Neural progenitor cell (in vitro differentiated cells): ENCODE data around the gene SMARCAL1. TPM values are rescaled to one million over a fixed set of nuclear protein-coding genes. Genes with fewer than 3 reads are reported as not detected.

Experiments
- DNase-seq: peaks from one replicate; pipeline ENCODE4 v3.0.0-alpha.2; 2016; ENCODE audit warnings: low spot score
- H2AFZ ChIP-seq: fragments of 200-600 bp; sonication (generic); replicated peaks from 2 replicates; pipeline ENCODE4 v1.6.1; 2016; ENCODE audit warnings: antibody characterized with exemption
- H3F3A ChIP-seq: fragments of 200-600 bp; sonication (generic); 2 replicates; pipeline ENCODE4 v1.6.1; 2016; ENCODE audit warnings: antibody characterized with exemption, low read depth
- H3K27ac ChIP-seq: fragments of 200-600 bp; sonication (generic); 2 replicates; pipeline ENCODE4 v1.5.1; 2016; ENCODE audit warnings: mild to moderate bottlenecking
- H3K27me3 ChIP-seq: fragments of 200-600 bp; sonication (generic); 2 replicates; pipeline ENCODE4 v1.6.1; 2016; ENCODE audit warnings: mild to moderate bottlenecking, moderate library complexity
- H3K36me3 ChIP-seq: fragments of 200-600 bp; sonication (generic); 2 replicates; pipeline ENCODE4 v1.5.1; 2016
- H3K4me1 ChIP-seq: fragments of 200-600 bp; sonication (generic); 2 replicates; pipeline ENCODE4 v1.6.1; 2016; ENCODE audit warnings: mixed run types
- H3K4me2 ChIP-seq: fragments of 200-600 bp; sonication (generic); 2 replicates; pipeline ENCODE4 v1.6.1; 2016
- H3K4me3 ChIP-seq: fragments of 200-600 bp; sonication (generic); 2 replicates; pipeline ENCODE4 v1.5.1; 2016
- H3K79me2 ChIP-seq: fragments of 200-600 bp; sonication (generic); 2 replicates; pipeline ENCODE4 v1.6.1; 2016; ENCODE audit warnings: low read depth
- H3K9ac ChIP-seq: fragments of 200-600 bp; sonication (generic); 2 replicates; pipeline ENCODE4 v1.6.1; 2016
- H3K9me3 ChIP-seq: fragments of 200-600 bp; sonication (generic); 2 replicates; pipeline ENCODE4 v1.5.1; 2016; ENCODE audit warnings: low read depth
- H4K20me1 ChIP-seq: fragments of 200-600 bp; sonication (generic); 2 replicates; pipeline ENCODE4 v1.6.1; 2016; ENCODE audit warnings: low read depth
- H3K27ac Mint-ChIP-seq: 3 replicates; pipeline ENCODE4 v1.8.0; 2021; ENCODE audit warnings: mixed read lengths
- H3K27me3 Mint-ChIP-seq: 2 replicates; pipeline ENCODE4 v1.8.0; 2022; ENCODE audit warnings: low read depth, mild to moderate bottlenecking, inconsistent platforms, moderate library complexity, mixed read lengths; ENCODE audit not compliant: insufficient read depth
- H3K36me3 Mint-ChIP-seq: 3 replicates; pipeline ENCODE4 v1.8.0; 2021; ENCODE audit warnings: mixed read lengths
- H3K4me1 Mint-ChIP-seq: 3 replicates; pipeline ENCODE4 v1.8.0; 2021; ENCODE audit warnings: mixed read lengths
- H3K4me3 Mint-ChIP-seq: 3 replicates; pipeline ENCODE4 v1.8.0; 2021; ENCODE audit warnings: mild to moderate bottlenecking, moderate library complexity, mixed read lengths
- H3K9me3 Mint-ChIP-seq: 3 replicates; pipeline ENCODE4 v1.8.0; 2020; ENCODE audit warnings: mixed read lengths
- CTCF ChIP-seq: fragments of 200-600 bp; sonication (generic); IDR thresholded peaks from 2 replicates; pipeline ENCODE4 v1.5.1; 2017; ENCODE audit warnings: antibody characterized with exemption, mild to moderate bottlenecking
- EZH2 ChIP-seq: fragments of 200-600 bp; sonication (generic); IDR thresholded peaks from 2 replicates; pipeline ENCODE4 v1.6.1; 2017; ENCODE audit warnings: antibody characterized with exemption, mild to moderate bottlenecking, moderate library complexity
- EZH2phosphoT487 ChIP-seq: fragments of 200-600 bp; sonication (generic); IDR thresholded peaks from 2 replicates; pipeline ENCODE4 v1.6.1; 2017; ENCODE audit warnings: antibody characterized with exemption
- total RNA-seq: library from RNA; depleted of rRNA; stranded (reverse); fragments of >200 nt; gene quantifications from 2 replicates; pipeline ENCODE4 v1.2.3, GENCODE V29; 2015; ENCODE audit warnings: low replicate concordance

SMARCAL1 gene
- total RNA-seq, 1 donor from 2014 or later = 21.9 TPM

- Histone ChIP-seq H3K27me3 (no peaks in the 10 kb centered on the region), H3K79me2 (no peaks in the 10 kb centered on the region), H3K4me1 (no peaks in the 10 kb centered on the region), H3K4me3 (no peak overlapping the region), H3K9ac (no peak overlapping the region), H3K4me2 (no peak overlapping the region), H3K9me3 (no peaks in the 10 kb centered on the region), H3F3A (no peaks in the 10 kb centered on the region), H3K27ac (no peak overlapping the region), H3K36me3 (no peaks in the 10 kb centered on the region), H4K20me1 (no peaks in the 10 kb centered on the region), H2AFZ (no peak overlapping the region)
- peaks cover 13% of the 10 kb centered on the region for H3K36me3 Mint-ChIP-seq
- no peak for DNase-seq
- no peak for TF ChIP-seq CTCF
- no peaks in the 10 kb centered on the region for H3K4me1 Mint-ChIP-seq
- H3K4me3 Mint-ChIP-seq = no peak overlapping the region
- H3K27me3 Mint-ChIP-seq = no peaks in the 10 kb centered on the region
- no peaks in the 10 kb centered on the region for H3K9me3 Mint-ChIP-seq
- no peak overlapping the region for H3K27ac Mint-ChIP-seq
Measured at GRCh38 chr2:216473187-216473586, 60.9 kb downstream of the SMARCAL1 start.

GRCh38 chr2:216474925-216475670 is 62.8 kb downstream of the SMARCAL1 start:
- no peaks in the 10 kb centered on the region for H3F3A ChIP-seq
- no peak overlapping the region for H3K4me3 ChIP-seq
- no peak overlapping the region for H3K27ac ChIP-seq
- peaks cover 2% of the 10 kb centered on the region for H3K4me1 Mint-ChIP-seq
- H3K36me3 ChIP-seq = no peaks in the 10 kb centered on the region
- H3K27me3 ChIP-seq = no peaks in the 10 kb centered on the region
- H4K20me1 ChIP-seq = no peaks in the 10 kb centered on the region
- no peak overlapping the region for H3K9ac ChIP-seq
- H3K9me3 ChIP-seq = no peaks in the 10 kb centered on the region
- no peaks in the 10 kb centered on the region for H3K4me1 ChIP-seq
- no peak overlapping the region for H3K27ac Mint-ChIP-seq
- H3K4me2 ChIP-seq = no peak overlapping the region
- TF ChIP-seq EZH2phosphoT487 (no peak), CTCF (no peak), EZH2 (no peak)
- H2AFZ ChIP-seq = no peak overlapping the region
- H3K36me3 Mint-ChIP-seq = peaks cover 13% of the 10 kb centered on the region
- no peak overlapping the region for H3K4me3 Mint-ChIP-seq
- no peaks in the 10 kb centered on the region for H3K79me2 ChIP-seq
- H3K27me3 Mint-ChIP-seq = no peaks in the 10 kb centered on the region
- DNase-seq = no peak
- H3K9me3 Mint-ChIP-seq = no peaks in the 10 kb centered on the region

GRCh38 chr2:216475767-216476166 is 63.5 kb downstream of the SMARCAL1 start:
- Histone ChIP-seq H3K36me3 (no peaks in the 10 kb centered on the region), H4K20me1 (no peaks in the 10 kb centered on the region), H3K27ac (no peak overlapping the region), H3K4me2 (no peak overlapping the region), H3K9ac (no peak overlapping the region), H3K4me1 (no peaks in the 10 kb centered on the region), H2AFZ (no peak overlapping the region), H3F3A (no peaks in the 10 kb centered on the region), H3K9me3 (no peaks in the 10 kb centered on the region), H3K79me2 (no peaks in the 10 kb centered on the region), H3K27me3 (no peaks in the 10 kb centered on the region), H3K4me3 (no peak overlapping the region)
- H3K27ac Mint-ChIP-seq = no peak overlapping the region
- H3K27me3 Mint-ChIP-seq = no peaks in the 10 kb centered on the region
- no peak overlapping the region for H3K4me3 Mint-ChIP-seq
- peaks cover 2% of the 10 kb centered on the region for H3K4me1 Mint-ChIP-seq
- H3K9me3 Mint-ChIP-seq = no peaks in the 10 kb centered on the region
- peaks cover 16% of the 10 kb centered on the region for H3K36me3 Mint-ChIP-seq
- TF ChIP-seq EZH2phosphoT487 = no peak
- TF ChIP-seq EZH2 = no peak
- TF ChIP-seq CTCF = no peak
- DNase-seq = no peak
